NCI-H2029 (cell line): Measurements from ENCODE around the gene EVC.
"Not testable (repeated sequence)": the region's sequence is repeated elsewhere in the genome, so short reads cannot be mapped to it uniquely, and the experiment has no call there.

Source experiments
- DNase-seq: peaks from one replicate; lab custom pipeline; 2025; lab: John Stamatoyannopoulos, UW

Gene EVC

DNA sequence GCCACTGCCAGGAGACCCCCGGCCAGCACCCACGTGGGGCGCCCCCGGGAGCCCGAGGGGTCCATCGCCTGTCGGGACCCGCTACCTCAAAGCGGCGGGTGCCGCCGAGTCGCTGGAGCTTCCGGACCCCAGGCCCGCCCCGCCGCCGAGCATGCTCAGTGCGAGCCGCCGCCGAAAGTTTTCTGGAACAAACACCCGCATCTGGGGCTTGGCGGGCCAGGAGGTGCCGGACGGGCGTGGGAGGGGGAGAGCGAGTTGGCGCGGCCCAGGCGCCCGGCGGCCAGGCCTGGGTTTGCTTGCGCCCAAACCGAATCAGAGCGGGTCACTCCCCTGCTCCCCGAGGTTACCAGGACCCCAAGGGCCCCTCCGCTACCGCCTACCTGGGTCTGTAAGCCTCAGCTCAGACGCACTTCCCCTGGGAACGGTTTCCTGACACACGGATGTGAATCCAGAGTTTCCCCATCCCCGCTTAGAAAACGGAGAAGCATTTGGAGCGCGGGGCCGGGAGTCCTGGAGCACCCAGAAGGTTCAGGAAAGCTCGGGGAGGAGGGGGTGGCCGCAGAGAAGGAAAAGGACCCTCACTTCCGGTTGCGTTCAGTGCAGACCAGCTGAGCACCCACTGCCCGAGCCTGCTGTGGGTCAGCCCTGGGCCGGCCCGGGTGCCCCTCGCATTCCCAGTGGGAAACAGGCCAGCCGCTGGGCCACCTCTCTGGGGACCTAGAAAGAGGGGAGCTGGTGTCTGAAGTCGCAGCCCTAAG is 2.4 kb upstream of the EVC start, which contains the start of gene EVC2:
EVC2 (minus strand) TSS at position 111 of the 758 bp plus-strand sequence; CDS start at position 65, 46 bp downstream.
- DNase-seq, result no peak

DNA sequence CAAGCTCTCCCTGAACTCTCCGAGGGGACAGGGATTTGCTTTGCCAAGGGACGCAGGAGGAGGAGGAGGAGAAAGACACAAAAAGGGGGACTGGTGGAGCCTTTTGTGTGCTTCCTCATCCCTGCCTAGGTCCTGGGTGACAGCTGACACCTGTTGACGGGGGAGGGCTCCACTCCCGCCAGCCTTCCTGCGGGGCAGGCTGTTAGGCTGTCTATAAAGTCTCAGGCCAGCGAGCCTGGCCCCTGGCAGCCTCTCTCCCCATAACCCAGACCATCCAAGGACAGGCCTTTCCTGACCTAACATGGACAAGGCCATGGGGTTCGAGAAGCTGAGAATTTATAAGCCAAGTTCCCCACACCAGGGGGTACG is 1.8 kb upstream of the EVC start:
- no peak for DNase-seq

DNA sequence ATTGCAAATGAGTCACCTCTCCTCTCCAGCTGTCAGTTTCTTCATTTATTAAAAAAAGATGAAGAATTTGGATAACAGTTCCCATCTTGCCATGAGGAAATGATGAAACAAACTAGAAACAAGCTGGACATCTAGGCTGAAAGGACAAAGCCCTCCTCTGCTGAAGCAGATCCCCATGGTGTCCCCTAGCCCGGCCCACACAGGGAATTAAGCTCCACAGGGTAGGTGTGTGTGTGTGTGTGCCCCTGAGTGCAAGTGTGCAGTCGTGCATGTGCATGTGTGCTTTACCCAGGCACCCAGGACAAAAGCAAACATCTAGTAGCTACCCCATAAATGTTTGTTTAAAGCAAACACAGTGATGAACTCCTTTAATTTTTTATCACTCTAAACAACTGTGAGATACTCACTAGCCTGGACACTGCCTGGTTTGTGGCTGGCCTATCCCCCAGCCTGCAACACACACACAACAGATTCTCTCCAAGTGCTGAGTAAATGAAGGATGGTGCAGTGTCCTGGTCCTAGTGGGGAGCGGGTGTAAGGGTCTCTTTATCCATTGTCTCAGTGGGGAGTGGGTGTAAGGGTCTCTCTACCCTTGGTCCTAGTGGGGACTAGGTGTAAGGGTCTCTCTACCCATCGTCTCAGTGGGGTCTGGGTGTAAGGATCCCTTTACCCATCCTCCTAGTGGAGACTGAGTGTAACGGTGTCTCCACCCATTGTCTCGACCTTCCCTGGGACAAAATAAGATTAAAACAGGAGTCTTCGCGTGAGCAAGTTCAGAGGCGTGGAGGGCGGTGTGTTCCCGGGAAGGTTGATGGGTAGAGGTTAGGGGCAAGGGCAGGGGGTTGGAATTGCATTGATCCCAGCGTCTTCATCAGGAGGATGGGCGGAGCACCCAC is 688 bp upstream of the EVC start:
- no peak for DNase-seq

DNA sequence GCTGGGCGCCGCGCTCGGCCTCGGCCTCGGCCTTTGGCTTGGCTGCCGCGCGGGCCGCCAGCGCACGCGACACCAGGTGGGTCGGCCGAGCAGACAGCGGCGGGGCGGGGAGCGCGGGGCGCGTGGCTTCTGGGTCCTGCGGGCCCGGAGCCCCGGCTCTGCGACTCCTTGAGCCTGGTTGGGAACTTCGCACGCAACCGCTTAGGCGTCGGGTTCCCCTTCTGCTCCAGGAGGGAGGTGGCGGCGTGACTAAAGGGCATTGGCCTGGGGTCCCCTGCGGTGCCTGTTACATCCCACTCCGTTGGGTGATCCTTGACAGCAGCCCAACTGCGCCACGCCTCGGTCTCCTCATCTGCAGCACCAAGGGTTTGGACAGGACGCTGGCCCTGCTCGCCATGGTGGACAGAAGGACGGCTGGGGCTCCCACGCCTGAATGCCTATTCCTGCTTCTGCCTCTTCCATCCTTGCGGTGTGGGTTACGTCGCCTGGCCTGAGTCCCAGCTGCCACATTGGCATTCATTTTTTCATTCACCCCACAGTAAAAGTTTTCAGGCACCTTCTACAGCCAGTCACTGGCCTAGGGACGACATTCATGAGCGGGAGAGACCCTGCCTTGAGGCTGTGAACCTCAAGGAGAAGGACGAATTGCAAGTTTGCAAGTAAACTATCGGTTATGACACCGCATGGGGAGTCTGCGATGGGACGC is 631 bp downstream of the EVC start:
- no peak for DNase-seq

DNA sequence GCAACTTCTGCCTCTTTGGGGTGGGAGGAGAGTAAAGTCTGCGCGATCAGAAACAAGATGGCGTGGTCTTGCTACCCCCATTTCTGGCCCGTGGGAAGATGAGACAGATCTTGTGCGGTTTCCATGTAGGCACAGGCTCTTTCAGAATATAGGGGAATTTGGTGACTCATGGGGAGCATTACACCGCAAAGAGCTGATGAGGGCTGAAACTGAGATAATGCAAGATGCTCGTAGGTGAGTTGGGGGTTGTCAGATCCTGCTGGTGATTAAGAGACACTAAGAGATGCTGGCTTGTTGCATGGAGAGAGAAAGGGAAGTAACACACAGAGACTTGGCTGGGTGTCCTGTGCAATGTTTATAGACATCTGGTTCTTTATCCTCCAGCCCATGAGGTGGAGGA is 1.5 kb downstream of the EVC start:
- DNase-seq, result no peak

DNA sequence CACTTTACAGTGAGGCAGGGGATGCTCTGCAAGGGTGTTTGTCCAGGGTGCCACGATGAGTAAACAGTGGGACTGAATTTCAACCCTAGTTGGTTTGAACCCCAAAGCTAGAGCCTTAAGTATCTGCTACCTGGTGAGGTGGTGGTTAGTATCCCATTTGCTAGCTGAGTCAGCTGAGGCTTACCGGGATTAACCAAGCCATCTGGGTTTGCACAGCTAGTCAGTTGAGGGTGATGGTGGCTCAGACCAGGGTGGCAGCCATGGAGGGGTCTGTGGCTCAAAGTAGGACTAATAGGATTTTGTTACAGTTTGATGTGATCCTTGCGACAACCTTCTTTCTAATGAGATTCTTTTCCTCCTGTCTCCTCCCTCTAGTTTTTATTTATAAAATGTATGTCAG is 1.9 kb downstream of the EVC start:
- DNase-seq, result no peak

DNA sequence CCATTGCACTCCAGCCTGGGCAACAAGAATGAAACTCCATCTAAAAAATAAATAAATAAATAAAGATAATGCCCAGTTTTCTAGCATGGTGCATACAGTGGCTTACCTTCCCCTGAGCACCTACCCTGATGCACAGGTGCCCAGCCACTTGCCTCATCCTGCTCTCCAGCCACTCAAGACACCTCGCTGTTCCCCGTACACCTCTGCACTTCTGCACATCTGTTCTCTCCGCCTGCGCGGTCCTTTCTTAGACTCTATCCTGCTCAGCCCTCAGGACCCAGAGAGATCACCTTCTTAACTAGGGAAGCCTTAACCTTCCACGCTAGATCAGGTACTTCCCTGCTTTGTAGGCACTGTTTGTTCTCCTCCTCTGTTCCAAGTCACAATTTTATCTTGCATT is 2.9 kb downstream of the EVC start:
- DNase-seq, result no peak

DNA sequence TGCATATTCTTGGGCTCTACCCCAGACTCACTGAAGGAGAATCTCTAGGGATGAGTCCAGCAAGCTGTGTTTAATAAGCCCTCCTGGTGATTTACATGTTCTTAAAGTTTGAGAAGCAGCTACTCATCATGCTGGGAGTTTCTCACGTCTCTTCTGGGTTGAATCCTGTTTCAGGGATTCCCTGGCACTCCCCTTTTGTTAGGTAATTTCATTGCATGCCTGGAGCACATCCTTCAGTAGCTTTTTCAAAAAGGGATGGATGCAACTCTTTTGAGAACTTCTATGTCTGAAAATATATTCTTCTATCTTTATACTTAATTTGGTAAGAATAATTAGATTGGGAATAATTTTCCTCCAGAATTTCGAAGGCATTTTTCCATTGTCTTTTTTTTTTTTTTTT is 4.4 kb downstream of the EVC start:
- DNase-seq, result no peak

DNA sequence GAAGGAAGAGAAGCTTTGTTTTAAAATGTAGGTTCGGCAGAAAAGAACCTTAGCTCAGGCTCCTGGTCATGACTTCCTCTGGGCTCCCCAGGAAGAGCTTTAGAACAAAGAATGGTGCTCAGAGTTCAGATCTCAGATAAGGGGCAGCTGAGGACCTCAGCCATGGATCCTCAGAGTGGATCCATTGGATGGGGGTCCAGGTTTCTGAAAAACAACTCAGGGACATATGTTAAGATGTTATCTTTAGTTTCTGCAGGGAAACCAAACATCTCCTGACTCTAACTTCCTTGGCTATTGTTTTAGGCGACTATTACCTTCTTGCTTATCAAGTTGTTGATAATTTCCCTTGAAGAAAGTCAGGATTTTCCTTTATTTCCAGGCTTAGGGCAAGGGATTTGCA is 5.4 kb downstream of the EVC start:
- no peak for DNase-seq

DNA sequence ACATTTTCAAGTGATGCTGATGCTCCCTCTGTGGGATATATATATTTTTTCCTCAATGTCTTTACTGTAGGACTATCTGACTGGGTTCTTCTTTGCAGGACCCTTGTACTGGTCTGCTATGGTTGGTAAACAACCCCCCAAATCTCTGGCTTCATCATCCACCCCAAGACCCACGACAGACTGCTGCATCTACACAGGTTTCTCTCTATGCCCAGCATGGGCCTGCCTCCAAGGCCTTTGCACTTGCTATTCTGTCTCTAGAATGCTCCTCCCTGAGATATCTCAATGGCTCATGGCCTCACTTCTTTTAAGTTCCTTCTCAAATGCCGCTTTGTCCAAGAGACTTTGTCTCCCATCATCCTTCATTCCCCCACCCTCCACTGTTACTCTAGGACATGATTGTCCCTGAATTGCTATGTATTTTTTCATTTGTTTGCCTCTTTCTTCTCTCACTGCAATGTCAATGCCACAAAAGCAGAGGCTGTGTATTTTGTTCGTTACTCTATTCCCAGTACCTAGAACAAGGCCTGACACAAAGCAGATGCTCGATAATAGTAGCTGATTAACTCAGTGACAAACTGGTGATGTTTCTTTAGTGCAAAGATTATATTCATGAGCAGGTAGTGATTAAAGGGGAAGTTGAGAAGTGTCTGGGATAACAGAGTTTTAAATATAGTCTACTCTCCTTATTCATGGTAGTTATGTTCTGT is 6.6 kb downstream of the EVC start:
- no peak for DNase-seq

DNA sequence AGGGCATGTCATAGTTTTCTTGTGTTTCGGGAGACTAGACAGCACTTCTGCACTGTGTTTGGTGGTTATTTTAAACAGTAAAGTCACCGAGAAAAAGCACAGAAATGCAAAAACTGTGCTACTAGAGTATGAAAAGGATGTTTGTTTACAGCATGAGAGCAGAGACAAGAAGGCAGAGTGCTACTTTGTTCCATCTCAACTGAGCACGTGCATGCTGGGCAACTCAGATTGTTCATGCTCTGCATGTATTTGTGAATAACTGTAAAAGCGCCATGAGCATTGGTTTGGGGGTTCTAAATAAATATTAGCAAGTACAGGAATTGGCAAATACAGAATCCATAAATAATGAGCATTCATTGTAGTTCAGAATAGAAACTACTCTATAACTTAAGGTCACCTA is 7.4 kb downstream of the EVC start:
- DNase-seq, result no peak

DNA sequence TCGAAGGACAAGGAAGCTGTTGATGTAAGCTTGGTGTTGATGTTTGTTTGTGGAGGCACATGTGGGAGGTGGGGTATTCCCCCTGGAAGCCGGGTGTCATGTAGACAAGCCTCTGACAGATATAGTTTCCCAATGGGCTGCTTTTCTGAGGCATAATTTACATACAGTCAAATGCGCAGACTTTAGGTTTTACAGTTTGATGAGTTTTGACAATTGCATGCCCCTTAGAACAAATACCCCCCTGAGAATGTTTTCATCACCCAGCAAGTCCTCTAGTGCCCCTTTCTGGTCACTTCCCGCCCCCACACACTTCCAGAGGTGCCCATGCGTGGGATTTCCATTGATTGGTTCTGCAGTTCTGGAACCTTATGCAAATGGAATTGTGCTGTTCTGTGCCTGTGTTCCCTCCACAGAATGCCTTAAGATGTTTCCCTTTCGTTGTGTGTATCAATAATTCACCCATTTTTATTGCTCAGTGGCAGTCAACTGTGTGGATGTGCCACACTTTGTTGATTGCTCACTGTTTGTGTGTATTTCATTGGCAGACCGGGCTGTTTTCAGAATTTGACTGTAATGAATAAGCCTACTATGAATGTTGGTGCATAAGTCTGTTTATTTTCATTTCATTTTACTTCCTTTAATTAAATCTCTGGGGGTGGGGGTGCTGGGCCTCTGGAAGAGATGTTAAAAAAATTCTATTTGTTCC is 8.5 kb downstream of the EVC start:
- DNase-seq, result no peak

DNA sequence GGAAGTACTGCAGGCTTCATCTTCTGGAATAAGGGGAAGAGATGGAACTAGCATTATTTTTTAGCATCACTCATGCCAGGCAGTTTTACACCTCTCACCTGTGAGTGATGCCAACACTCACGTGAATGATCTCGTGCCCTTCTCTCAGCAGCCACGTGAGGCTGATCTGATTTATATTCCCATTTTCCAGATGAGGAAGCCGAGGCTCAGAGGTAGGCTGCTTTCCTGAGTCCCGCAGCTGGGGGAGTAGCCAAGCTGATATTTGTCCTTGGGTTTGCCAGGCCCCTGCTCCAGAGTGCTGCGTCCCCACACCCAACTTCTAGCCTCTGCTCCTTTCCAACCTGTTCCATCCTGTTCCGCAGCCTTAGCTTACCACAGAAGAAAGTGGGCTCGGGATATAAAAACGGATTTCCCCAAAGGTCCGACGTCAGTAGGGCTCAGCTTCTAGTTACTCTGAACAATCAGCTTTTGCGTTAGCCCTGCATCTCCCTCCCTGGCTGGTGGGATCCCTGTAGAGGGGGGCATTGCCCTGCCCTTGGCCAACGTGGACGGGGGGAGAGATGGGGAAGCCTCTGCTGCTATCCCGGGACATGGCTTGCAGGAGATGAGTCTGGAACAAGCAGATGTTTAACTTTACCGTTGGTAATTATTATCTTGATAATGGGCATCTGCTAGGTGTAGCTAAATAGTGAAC is 9.3 kb downstream of the EVC start:
- DNase-seq, result no peak

DNA sequence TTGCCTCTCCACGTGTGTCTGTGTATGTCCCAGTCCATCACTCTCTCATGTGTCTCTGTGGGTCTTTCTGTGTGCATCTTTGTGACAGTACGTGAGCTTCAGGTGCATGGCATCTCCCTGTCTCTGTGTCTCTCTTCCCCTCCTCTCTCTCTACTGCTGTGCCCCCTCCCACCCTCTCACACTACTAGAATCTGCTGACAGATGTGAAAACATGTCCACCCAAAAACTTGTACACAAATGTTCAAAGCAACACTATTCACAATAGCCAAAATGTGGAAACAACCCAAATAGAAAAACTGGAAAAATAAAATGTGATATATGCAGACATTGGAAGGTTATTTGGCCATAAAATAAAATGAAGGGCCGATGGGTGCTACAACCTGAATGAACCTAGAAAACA is 10.0 kb downstream of the EVC start:
- DNase-seq, result no peak

DNA sequence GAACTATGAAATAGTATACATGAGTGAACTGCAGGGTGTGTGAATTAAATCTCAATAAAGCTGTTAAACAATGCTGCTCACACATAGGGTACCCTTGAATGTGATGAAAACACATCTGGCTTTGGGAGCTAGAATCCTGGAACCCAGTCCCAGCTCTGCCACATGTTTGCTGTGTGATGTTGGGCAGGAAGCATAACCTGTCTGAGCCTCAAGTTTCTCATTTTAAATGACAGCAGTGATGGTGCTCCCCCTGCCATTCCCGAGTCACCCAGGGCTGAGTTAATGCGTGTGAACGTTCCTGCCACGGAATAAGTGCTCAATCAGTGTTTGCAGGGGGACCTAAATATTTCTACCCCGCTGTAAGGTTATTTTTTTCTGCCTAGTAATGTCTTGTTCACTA is 10.9 kb downstream of the EVC start:
- DNase-seq, result no peak

DNA sequence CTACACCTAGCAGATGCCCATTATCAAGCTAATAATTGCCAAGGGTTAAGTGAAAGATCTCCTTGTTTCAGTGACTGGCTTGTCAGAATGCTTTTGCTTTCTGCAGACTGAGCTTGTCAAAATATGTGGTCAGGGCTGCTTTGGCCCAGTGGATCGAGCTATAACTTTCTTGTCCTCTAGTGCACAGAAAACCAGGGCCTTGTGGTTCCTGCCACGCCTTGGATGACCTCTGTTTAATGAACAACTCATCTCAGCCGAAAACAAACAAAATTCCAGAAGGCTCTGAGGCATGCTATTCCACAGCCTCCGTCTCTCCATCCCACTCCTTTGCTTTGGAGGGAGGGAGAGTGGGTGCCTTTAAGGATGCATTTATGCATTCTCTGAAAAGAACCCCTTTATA is 11.3 kb downstream of the EVC start:
- DNase-seq, result no peak

DNA sequence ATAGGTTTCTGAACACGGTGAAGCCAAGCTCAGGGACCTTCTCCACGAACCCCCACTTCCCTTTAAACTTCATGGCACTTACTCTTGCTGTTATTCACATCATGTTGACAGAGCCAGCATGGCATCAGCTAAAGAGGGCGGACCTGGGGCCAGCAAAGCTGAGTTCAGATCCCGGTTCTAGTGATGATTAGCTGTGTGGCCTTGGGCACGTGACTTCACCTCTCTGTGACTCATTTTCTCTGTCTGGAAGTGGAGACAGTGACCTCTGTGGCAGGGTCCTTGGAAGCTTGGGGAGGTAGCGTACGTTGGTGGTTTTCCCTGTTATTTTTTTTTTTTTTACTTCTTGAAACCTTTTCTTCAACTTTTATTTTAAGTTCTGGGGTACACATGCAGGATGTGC is 13.4 kb downstream of the EVC start:
- DNase-seq, result no peak

DNA sequence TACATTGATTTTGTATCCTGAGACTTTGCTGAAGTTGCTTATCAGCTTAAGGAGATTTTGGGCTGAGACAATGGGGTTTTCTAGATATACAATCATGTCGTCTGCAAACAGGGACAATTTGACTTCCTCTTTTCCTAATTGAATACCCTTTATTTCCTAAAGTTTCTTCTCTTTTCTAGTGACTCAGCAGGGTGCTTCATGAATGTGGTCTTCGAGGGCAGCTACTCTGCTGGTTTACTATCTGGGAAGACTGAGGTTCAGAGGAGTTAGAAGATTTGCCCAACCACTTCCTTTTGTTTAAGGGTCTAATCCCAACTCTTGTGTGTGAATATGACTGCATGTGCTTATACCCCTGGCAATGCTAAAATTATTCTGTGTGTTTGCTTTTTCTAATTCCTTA is 17.4 kb downstream of the EVC start:
- not testable (repeated sequence) for DNase-seq

DNA sequence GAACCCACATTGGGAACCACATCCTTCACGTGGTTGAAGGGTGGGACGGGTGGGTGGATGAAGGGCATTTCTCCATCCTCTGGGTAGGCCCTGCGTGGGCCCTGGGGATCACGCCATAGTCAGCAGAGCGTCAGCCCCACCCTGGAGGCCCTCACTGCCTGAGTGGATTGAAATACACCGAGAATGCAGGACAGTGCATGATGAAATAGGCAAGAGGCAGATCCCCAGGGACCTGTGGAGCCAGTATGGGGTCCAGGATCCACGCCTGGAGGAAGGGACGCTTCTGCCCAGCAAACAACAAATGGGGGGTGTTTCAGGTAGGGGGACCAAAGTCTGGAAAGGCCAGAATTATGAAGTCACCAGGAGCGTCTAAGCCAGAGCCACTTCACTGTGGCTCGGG is 19.4 kb downstream of the EVC start:
- no peak for DNase-seq

DNA sequence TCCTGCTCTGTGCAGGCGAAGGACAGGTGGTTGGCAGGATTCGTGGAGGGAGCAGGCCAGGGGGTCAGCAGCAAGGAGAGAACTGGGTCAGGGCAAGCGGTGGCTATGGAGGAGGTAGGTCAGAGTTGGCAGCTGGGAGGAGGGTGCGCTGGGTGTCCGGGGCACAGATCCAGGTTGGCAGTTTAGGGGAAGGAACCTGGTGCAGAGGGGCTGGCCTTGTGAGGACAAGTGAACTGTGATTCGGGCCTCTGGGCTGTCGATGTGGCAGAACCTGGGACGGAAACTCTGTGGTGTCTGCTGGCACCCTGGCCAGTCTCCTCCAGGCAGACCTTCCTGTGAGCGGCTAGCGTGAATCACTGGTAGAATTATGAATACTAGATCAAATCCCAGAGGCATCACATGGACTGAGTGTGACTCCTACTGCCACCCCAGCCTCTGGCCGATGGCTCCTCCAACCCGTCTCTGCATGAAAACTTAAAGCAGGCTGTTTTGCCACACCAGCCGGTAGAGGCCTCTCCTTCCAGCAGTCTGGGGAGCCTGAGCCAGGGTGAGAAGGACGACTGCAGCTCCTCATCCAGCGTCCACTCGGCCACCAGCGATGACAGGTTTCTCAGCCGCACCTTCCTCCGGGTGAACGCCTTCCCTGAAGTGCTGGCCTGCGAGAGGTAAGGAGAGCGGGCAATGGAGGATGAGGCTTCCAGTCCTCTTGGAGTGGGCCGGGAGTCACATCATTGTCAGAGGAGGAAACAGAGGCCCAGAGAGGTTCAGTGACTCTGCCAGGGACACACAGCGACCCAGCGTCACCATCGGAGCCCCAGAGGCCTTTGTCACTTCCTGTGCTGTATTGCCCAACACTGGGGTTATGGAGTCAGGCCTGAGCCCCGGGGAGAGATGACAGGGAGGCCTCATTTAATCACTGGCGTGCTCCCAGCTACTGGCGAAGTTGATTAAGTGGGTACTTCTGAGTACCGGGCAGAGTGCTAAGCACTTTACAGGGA is 20.3 kb downstream of the EVC start:
- no peak for DNase-seq
